IPS-20b (cell line): ENCODE results near the gene FIGN.

Source experiments
- H3K27ac ChIP-seq: one replicate; pipeline ENCODE4 v1.5.1; 2013; ENCODE audit warnings: low read length
- H3K27me3 ChIP-seq: 2 replicates; pipeline ENCODE4 v1.6.1; 2013; ENCODE audit warnings: mild to moderate bottlenecking, low read length, inconsistent platforms; ENCODE audit not compliant: insufficient read depth
- H3K36me3 ChIP-seq: 2 replicates; pipeline ENCODE4 v1.6.1; 2013; ENCODE audit warnings: low read depth, mild to moderate bottlenecking, inconsistent platforms, low read length, moderate library complexity; ENCODE audit not compliant: insufficient read depth
- H3K4me1 ChIP-seq: 2 replicates; pipeline ENCODE4 v1.6.1; 2013; ENCODE audit warnings: mild to moderate bottlenecking, control low read depth, inconsistent platforms, low read length, moderate library complexity; ENCODE audit not compliant: insufficient read depth
- H3K4me3 ChIP-seq: 2 replicates; pipeline ENCODE4 v1.5.1; 2013; ENCODE audit warnings: mild to moderate bottlenecking, low read length, inconsistent platforms
- H3K9ac ChIP-seq: 2 replicates; pipeline ENCODE4 v1.6.1; 2013; ENCODE audit warnings: low read depth, mild to moderate bottlenecking, inconsistent platforms, low read length, moderate library complexity
- H3K9me3 ChIP-seq: 2 replicates; pipeline ENCODE4 v1.6.1; 2013; ENCODE audit warnings: mild to moderate bottlenecking, low read depth, low read length, inconsistent platforms; ENCODE audit not compliant: insufficient read depth

The FIGN gene

DNA sequence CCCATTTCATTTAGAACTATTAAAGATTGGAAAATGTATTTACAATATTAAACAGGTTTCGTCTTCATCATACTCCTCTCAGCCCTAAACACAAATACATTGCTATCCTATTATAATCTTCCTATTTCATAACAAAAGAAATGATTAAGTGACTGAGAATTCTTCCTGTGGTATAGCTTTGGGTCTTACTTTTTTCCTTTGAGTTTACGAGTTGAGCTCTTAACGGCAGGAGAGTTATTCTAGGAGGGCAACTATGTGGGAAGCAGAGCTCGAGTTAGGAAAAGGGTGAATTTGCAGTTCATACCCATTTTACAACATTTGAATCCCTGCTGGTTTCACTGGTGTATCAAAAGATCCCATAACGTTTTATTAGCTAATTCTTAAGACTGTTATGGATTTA, 105.0 kb downstream of the FIGN start:
- Histone ChIP-seq H3K27me3 (no peaks in the 10 kb centered on the region), H3K9ac (no peak overlapping the region), H3K4me3 (no peak overlapping the region), H3K36me3 (no peaks in the 10 kb centered on the region), H3K9me3 (no peaks in the 10 kb centered on the region), H3K4me1 (peaks cover 8% of the 10 kb centered on the region; the same call in 1 of the 2 replicates), H3K27ac (no peak overlapping the region)

DNA sequence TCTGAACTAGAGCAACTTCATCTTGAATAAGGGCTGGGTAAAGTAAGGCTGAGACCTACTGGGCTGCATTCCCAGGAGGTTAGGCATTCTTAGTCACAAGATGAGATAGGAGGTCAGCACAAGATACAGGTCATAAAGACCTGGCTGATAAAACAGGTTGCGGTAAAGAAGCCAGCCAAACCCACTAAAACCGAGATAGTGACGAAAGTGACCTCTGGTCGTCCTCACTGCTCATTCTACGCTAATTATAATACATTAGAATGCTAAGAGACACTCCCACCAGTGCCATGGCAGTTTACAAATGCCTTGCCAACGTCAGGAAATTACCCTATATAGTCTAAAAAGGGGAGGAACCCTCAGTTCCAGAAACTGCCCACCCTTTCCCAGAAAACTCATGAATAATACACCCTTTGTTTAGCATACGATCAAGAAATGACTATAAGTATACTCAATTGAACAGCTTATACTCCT, 109.1 kb downstream of the FIGN start:
- no peak overlapping the region for H3K27ac ChIP-seq
- H3K27me3 ChIP-seq = no peaks in the 10 kb centered on the region

DNA sequence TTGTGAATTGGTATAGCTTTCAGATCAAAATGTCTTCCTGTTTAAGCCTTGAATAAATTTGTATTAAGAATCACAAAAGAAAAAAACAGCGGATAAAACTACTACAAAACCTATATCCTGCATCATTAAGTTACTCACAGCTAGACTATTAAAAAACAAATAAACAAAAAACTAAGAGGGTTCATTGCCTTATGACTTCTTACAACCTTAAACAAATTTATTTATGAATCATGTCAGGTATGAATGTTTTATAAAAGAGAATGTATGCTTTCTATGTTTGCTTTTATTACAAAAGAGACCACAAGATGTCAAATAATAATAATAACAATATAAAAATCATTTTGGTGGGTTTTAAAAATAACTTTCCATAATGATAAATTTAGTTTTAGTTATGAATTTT, 109.6 kb downstream of the FIGN start:
- no peaks in the 10 kb centered on the region for H3K9me3 ChIP-seq
- H3K4me1 ChIP-seq = peaks cover 20% of the 10 kb centered on the region; the same call in 1 of the 2 replicates
- no peak overlapping the region for H3K9ac ChIP-seq
- no peak overlapping the region for H3K27ac ChIP-seq
- no peaks in the 10 kb centered on the region for H3K36me3 ChIP-seq
- no peaks in the 10 kb centered on the region for H3K27me3 ChIP-seq
- H3K4me3 ChIP-seq = no peak overlapping the region

More for the DNA sequence above, 109.1 kb downstream of the FIGN start:
- H3K9ac ChIP-seq = no peak overlapping the region
- H3K9me3 ChIP-seq = no peaks in the 10 kb centered on the region
- H3K4me3 ChIP-seq = no peak overlapping the region
- peaks cover 19% of the 10 kb centered on the region; the same call in 1 of the 2 replicates for H3K4me1 ChIP-seq
- H3K36me3 ChIP-seq = no peaks in the 10 kb centered on the region

DNA sequence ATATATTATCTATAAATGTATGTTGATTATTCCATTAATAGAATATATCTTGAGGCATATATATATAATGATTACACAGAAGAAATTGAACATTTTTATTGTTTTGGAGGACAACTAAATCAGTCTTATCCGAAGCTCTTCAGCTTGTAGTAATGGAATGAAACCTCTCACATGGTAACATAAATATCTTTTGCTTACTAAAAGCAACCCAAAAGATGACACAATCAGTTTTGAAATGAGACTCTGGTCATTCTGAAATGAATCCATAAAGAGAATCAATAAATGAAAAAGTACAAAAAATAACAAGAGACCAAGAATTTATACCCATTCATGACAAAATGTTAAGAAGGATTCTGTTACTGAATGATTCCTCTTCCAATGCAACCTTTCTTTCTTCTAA, 110.2 kb downstream of the FIGN start:
- Histone ChIP-seq H3K27me3 (no peaks in the 10 kb centered on the region), H3K27ac (no peak overlapping the region), H3K9ac (no peak overlapping the region), H3K36me3 (no peaks in the 10 kb centered on the region), H3K4me1 (peaks cover 23% of the 10 kb centered on the region; the same call in 1 of the 2 replicates), H3K4me3 (no peak overlapping the region), H3K9me3 (no peaks in the 10 kb centered on the region)

DNA sequence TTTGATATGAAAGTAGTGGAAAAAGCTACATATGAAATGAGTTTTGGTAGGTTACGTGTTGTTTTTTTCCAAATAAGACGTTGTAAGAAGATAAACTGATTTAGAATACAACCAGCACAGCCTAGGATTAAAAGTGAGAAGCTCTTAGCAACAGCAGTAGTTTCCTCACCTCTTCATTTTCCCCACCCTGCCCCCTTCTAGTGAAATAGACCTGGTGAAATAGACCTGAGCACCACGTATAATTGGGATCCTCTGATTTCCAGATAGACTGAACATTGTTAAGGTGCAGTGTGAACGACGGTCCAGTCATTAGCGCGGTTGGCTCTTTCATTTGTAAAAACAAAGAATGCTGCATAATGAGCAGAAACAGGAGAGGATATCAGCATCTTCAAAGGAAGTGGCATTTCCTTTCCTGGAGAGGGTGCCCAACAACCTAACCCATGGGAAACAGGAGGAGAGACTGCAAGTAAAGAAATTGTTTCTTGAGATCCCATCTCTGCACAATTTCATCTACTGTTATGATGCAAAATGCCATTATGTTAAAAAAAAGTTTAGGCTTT, 114.3 kb downstream of the FIGN start:
- Histone ChIP-seq H3K27me3 (no peaks in the 10 kb centered on the region), H3K9me3 (no peaks in the 10 kb centered on the region), H3K36me3 (no peaks in the 10 kb centered on the region), H3K9ac (no peak overlapping the region), H3K4me3 (peak overlapping the region; percentile 12; the same call in 1 of the 2 replicates), H3K27ac (no peak overlapping the region), H3K4me1 (peaks cover 23% of the 10 kb centered on the region; the same call in 1 of the 2 replicates)

DNA sequence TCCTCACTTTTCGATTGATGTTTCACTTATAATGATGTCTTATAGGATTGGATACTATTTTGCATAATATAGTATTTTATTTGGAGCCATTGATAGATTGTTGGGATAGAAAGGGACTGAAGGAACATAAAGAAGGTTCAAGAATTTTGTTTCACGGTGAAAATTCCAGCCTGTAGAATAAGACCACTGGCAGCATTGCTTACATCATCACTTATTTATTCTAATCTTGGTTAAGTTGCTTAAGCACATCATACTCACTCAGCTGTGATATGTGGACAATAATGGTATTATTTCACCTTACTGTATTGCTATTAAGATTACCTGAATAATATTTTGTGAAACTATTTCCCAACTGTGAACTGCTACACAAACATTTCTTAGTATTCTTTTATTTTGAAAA, 118.3 kb downstream of the FIGN start:
- no peaks in the 10 kb centered on the region for H3K27me3 ChIP-seq
- H3K4me3 ChIP-seq = no peak overlapping the region
- no peak overlapping the region for H3K27ac ChIP-seq
- no peak overlapping the region for H3K9ac ChIP-seq
- H3K9me3 ChIP-seq = no peaks in the 10 kb centered on the region
- peaks cover 21% of the 10 kb centered on the region for H3K4me1 ChIP-seq
- no peaks in the 10 kb centered on the region for H3K36me3 ChIP-seq

DNA sequence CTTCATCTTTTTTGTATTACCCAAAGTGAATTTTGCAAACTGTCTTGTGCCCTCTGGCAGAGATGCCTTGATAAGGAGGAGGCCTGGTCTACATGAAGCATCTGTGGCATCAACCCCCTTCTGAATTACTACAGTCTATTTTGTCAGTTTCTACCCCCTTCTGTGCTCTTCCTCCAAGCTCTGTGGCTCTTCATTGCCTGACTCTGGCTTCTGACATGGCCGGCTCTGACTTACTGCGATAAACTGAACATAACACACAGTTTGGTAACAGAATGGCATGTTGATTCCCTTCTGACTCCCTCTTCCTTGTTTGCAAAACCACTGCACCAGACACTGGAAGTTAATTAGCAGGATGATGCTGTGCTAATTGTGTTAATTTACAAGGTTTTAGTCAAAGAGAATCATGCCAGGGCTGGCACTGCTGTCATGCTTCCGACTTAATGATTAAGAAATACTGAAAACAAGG, 122.5 kb downstream of the FIGN start:
- H3K9ac ChIP-seq = 0 out of 2 replicates have a peak overlapping the region, but pooled peaks have one; percentile 20
- peaks cover 31% of the 10 kb centered on the region for H3K36me3 ChIP-seq
- H3K4me3 ChIP-seq = no peak overlapping the region

DNA sequence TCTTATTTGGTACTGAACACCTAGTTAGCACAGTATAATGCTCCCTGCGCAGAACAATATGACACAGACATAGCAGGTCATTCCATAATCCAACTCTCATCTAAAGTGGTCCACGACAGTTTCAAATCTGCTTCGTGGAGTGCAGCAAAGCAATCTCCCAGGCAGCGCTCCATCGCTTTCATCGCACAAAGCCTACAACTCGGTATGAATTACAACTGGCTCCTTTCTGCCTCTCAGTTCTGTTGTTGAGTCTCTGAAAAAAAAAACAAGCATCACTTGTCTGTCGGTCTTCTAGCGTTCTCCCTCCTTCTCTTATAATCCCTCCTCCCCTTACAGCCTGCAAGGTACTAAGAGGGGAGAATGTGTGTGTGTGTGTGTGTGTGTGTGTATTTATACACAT, 123.5 kb downstream of the FIGN start:
- Histone ChIP-seq H3K4me3 (no peak overlapping the region), H3K9ac (no peak overlapping the region), H3K9me3 (no peaks in the 10 kb centered on the region), H3K36me3 (peaks cover 31% of the 10 kb centered on the region), H3K27ac (no peak overlapping the region), H3K4me1 (peaks cover 8% of the 10 kb centered on the region), H3K27me3 (no peaks in the 10 kb centered on the region)

More for the DNA sequence above, 122.5 kb downstream of the FIGN start:
- Histone ChIP-seq H3K4me1 (peaks cover 8% of the 10 kb centered on the region), H3K9me3 (no peaks in the 10 kb centered on the region), H3K27ac (no peak overlapping the region), H3K27me3 (no peaks in the 10 kb centered on the region)

DNA sequence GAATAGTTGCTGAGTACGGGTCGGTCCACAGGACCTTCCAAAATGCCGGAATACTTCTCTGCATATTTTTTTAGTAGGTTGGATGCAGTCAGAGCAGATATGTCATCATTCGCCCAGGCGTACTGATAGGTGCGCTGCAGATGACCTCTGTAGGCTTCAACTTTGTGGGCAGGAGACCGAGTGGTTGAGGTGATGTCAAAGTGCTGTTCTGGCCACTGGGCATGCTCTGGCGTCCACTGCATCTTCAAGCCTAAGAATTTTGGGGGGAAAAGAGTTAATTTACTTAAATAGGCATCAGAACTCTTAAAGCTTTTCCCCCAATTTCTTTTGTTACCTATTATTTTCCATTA, 124.3 kb downstream of the FIGN start:
- Histone ChIP-seq H3K27ac (no peak overlapping the region), H3K9me3 (no peaks in the 10 kb centered on the region), H3K36me3 (peaks cover 31% of the 10 kb centered on the region), H3K4me3 (no peak overlapping the region), H3K4me1 (peaks cover 8% of the 10 kb centered on the region), H3K9ac (no peak overlapping the region), H3K27me3 (no peaks in the 10 kb centered on the region)

DNA sequence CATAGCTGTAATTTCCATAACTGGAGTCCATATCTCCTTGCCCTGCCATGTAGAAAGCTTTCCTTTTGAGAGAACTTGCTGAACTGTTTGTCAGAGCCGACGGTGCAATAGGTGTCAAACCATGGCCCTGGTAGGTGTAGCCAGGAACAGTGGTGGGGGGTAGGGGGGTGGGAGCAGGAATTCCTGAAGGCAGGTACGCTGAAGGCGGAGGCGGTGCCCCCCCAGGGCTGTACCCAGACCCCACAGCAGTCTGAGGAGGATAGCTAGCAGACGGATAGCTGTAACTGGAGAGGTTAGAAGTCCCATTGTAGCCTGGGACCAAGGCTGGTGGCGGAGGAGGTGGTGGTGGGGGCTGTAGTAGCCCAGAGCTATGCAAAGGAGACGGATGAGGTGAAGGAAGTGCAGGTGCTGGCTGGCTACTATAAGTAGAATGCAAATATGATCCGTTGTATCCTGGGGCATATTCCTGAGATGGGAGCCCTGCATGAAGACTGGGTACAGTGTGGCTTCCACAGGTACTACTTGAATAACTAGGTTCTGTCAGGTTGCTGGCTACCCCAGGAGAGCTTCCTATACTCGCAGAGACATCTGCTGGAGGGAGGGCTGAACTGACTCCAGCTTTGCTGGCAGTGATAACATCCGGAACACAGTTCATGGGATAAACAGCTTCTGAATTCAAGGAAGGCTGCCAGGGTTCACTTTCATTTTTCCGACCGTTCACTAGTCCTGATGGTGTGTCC, 124.8 kb downstream of the FIGN start:
- H3K9me3 ChIP-seq = no peaks in the 10 kb centered on the region
- no peak overlapping the region for H3K9ac ChIP-seq
- H3K4me1 ChIP-seq = peaks cover 11% of the 10 kb centered on the region
- H3K4me3 ChIP-seq = no peak overlapping the region
- H3K27ac ChIP-seq = no peak overlapping the region
- H3K36me3 ChIP-seq = peaks cover 31% of the 10 kb centered on the region
- no peaks in the 10 kb centered on the region for H3K27me3 ChIP-seq

DNA sequence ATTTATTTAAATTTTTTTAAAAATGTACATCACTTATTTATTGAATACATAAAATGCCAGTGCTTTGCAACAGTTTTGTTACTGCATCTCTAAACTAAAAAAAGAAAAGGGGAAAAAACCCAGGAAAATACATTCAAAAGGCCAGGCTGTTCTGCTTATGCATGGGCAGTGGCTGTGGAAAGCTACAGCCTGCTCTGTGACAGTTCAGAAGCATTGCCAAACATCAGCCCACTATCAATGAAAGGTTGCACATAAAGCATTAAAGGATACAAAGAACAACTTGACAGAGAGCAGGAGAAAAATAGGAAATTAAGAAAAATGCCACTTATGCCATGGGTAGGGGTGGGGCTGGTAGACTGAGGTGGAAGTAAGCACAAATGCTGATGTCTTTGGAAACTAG, 128.2 kb downstream of the FIGN start:
- Histone ChIP-seq H3K36me3 (peaks cover 31% of the 10 kb centered on the region), H3K27ac (no peak overlapping the region), H3K9ac (no peak overlapping the region), H3K4me1 (peaks cover 14% of the 10 kb centered on the region; the same call in 1 of the 2 replicates), H3K4me3 (no peak overlapping the region), H3K27me3 (no peaks in the 10 kb centered on the region), H3K9me3 (no peaks in the 10 kb centered on the region)

DNA sequence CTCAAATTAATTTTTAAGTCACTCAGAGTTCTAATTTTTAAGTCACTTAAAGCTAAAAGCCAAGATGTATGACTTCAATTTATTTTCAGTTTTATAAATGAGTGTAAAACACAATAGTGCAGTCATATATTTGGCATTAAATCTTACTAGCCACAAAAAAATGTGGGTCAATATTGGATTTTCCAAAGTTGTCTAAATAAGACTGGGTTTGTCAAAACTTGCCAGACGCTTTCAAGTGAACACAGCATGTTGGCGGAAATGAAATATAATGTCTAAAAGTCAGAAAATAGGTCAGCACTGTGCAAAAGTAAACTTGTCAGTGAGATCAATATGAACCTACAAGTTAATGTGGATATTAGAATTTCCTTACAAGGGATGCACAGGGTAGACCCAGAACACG, 128.9 kb downstream of the FIGN start:
- no peaks in the 10 kb centered on the region for H3K27me3 ChIP-seq
- peaks cover 28% of the 10 kb centered on the region for H3K36me3 ChIP-seq
- H3K27ac ChIP-seq = no peak overlapping the region
- peaks cover 22% of the 10 kb centered on the region for H3K4me1 ChIP-seq
- no peak overlapping the region for H3K4me3 ChIP-seq
- no peak overlapping the region for H3K9ac ChIP-seq
- H3K9me3 ChIP-seq = no peaks in the 10 kb centered on the region
